Right renal pelvis (tissue), 4 donors: ENCODE results near the gene UBE4B. TPM values are rescaled to one million over a fixed set of nuclear protein-coding genes. Genes with fewer than 3 reads are reported as not detected.
"Not testable (repeated sequence)": the region's sequence is repeated elsewhere in the genome, so short reads cannot be mapped to it uniquely, and the experiment has no call there.

Experiments used
- DNase-seq, 4 donors: peaks; one replicate each; pipeline ENCODE4 v3.0.0-alpha.2; 2013; ENCODE audit warnings: low read depth in 4 of 4, low spot score in 3 of 4, missing footprints in 1 of 4
- polyA plus RNA-seq, 4 donors: library from polyadenylated mRNA; unstranded; fragments of 120-200 nt; gene quantifications; one replicate each; pipeline ENCODE4 v1.2.1, GENCODE V29; 2013; ENCODE audit not compliant: insufficient read length in 4 of 4

The UBE4B gene
- polyA plus RNA-seq, 4 donors = 49.1 to 57.9 (median 50.8) TPM

DNA sequence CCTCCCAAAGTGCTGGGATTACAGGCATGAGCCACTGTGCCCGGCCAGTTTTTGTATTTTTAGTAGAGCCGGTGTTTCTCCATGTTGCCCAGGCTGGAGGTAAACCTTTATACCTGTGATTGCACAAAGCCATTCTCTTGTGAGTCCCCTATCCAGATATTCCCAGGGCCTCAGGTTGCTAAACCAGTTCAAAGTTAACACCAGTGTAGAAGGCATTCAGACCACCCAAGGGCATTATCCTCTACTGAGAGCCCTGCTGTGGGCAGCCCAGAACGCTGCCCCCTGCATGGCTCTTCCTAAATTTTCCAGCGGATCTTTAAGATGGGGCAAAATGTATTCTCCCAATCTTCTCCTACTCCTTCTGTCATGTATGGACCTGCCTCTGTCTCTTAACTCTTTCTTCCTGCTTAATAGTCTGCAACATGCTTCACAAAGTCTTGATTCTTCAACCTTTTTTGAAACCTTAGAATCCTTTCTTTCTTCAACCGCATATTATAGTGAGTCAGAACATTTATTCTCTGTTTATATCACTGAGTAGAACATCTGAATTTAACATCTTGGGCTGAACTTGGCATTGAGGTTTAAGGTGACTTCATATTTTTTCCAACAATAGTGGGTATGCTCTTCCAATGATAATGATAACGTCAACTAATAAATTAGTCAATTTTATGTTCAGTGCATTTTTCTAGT is 36.0 kb downstream of the UBE4B start:
- DNase-seq = no peak

- no peak for DNase-seq
Observed at GRCh38 chr1:10070206-10070605, 37.4 kb downstream of the UBE4B start.

DNA sequence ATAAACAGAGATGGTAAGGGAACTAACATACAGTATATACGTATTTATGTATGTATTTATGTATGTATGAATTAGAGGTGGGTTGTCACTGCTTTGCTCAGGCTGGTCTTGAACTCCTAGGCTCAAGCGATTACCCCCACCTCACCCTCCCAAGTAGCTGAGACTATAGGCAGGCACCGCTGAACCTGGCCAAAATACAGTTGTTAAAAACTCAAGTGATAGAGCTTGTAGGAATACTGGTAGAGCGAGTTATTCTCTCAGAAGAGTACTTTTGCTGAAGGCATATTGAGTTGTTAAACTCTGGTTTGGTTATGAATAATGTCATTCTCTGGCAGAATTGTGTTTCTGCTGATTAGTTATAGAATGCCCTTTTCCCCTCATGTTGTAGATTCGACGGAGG is 38.9 kb downstream of the UBE4B start:
- no peak for DNase-seq

GRCh38 chr1:10073371-10073770 is 40.6 kb downstream of the UBE4B start:
- not testable (repeated sequence) for DNase-seq

GRCh38 chr1:10074059-10074851 is 41.5 kb downstream of the UBE4B start:
- DNase-seq = no peak

DNA sequence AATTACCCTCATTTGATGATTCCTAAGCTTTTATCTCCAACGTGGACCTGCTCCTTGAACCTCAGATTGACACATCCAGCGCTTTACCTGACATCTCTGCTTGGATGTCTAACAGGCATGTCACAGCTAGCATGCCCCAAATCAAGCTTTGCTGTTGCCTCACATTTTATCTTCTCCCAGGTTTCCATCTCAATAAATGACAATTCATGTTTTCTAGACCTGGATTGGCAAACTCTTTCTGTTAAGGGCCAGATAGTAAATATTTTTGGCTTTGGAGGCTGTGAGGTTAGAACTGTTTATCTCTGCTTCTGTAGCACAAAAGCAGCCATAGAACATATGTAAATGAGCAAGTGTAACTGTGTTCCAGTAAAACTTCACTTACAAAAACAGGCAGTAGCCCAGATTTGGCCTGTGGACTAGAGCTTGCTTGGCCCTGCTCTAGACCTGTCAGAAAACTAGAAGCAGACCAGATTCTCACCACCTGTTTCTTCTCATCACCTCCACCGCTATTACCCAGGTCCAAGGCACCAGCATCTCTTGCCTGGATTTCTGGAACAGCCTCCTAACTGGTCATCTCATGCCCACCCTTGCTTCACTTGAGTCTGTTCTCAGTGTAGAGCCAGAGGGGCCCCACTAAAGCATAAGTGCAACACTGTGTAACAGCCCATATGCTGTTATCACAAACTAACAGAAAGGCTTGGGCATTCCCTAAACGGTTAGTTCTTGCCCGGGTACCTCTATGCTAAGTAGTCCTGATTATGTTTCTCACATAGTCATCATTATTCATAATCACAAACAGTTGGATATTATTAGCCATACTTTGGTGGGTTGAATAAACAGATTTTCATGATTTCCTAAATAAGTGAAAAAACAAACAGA is 42.3 kb downstream of the UBE4B start:
- DNase-seq = no peak

DNA sequence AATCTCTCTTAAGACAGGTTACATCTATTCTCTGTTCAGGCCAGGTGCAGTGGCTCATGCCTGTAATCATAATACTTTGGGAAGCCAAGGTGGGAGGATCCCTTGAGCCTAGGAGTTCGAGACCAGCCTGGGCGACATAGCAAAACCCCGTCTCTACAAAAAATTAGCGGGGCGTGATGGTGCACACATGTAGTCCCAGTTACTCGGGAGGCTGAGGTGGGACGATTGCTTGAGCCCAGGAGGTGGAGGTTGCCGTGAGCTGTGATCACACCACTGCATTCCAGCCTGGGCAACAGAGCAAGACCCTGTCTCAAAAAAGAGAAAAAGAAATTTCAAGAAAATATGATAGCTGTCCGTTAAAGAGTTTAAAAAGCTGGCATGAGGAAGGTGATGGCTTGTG is 43.0 kb downstream of the UBE4B start:
- DNase-seq = no peak

DNA sequence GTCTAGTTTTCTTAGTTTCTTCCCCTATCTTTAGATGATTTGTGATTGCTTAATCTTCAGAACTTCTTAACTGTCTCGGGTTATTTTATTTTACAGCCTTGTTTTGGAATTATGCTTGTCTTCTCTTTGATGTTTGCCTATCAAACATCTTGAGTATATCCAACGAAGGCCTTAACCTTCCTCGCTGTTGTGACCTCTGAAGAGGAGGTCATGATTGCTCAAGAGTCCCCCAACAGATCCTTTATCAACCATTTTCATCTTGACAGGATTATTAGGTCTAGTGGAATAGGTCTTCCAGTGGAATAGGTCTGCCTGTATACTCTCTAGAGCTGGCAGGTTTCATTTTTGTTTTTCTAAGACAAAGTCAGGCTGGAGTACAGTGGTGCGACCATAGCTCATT is 45.7 kb downstream of the UBE4B start:
- no peak for DNase-seq

DNA sequence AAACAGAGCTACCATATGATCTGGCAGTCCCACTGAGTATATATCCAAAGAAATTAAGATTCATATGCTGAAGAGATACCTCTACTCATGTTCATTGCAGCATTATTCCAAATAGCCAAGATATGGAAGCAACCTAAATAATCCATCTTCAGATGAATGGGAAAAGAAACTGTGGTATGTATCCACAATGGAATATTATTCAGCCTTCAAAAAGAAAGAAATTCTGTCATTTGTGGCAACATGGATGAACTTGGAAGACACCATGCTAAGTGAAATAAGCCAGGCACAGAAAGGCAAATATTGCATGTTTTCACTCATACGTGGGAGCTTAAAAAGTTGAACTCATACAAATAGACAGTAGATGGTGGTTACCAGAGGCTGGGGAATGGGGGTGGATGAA is 47.8 kb downstream of the UBE4B start:
- no peak for DNase-seq

- no peak for DNase-seq
Observed at GRCh38 chr1:10082785-10083479, 50.2 kb downstream of the UBE4B start.

- DNase-seq = no peak
Observed at GRCh38 chr1:10084045-10084444, 51.3 kb downstream of the UBE4B start.

DNA sequence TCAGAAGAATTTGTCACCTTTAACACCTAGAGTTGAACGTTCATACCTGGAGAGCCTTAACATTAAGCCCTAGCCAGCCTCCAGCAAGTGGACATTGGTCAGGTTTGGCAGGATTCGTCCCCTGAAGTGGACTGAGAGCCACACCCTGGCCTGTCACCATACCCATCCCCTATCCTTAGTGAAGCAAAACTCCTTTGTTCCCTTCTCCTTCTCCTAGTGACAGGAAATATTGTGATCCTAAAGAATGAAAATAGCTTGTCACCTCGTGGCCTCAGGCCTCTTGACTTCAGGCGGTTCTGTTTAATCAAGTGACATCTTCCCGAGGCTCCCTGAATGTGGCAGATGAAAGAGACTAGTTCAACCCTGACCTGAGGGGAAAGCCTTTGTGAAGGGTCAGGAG is 52.3 kb downstream of the UBE4B start:
- DNase-seq = no peak

- DNase-seq = no peak
Observed at GRCh38 chr1:10087210-10087609, 54.5 kb downstream of the UBE4B start.

DNA sequence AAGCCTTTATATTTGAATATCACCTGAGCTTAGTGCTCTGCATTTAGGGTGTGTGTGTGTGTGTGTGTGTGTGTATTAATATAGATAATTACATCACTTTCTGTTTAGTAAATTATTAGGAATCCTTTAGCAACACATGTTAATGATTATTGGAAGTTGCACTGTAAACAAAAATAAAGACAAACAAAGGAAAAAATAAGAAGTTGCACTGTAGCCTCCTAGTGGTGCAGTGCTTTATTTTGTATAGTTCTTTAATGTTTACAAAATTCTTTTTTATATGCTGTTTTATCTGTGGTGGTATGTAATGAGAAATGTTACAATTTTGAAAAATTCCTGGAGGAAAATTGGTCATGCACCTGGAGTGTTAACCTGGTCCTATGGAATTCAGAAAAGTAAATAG is 69.2 kb downstream of the UBE4B start:
- no peak for DNase-seq

DNA sequence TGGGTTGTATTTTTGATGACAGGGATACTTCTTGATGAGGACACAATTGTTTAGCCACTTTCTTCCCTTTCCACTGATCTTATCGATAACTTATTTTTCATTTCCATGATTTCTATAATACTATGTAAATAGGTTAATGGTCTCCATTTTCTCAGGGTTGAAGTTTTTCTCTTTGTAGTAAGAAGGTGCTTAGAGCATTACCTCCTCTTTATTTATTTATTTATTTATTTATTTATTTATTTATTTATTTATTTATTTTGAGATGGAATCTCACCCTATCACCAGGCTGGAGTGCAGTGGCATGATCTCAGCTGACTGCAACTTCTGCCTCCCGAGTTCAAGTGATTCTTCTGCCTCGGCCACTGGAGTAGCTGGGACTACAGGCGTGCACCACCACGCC is 70.4 kb downstream of the UBE4B start:
- no peak for DNase-seq

DNA sequence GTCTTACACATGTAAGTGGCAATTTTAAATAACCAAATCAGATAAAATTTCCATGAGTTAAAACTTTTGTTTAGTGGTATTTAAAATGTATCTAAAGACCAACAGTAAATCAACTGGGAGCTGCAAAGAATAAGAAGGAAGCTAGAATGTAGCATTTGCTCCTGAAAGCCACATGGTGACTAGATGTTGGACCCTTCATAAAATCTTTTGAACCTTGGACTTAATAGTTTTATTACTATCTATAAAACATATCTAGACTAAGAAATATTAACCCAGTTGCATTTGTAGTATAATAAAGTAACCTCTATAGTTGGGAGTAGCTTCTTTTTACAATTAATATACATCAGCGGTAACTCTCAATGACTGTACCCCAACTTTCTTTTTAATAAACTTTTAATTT is 72.1 kb downstream of the UBE4B start:
- DNase-seq = no peak

DNA sequence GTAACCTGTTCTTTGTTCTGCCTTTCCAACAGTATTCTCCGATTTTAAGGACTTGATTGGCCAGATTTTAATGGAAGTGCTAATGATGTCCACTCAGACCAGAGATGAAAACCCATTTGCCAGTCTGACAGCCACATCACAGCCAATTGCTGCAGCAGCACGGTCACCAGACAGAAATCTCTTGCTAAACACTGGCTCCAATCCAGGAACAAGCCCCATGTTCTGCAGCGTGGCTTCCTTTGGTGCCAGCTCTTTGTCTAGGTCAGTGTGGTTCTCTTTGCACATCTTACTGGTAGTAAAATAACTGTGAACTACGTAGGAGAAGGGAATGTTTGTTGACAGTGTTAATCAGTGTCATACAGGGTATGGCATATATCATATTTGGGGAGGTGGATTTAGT is 72.7 kb downstream of the UBE4B start:
- DNase-seq = no peak

GRCh38 chr1:10106241-10106640 is 73.5 kb downstream of the UBE4B start:
- no peak for DNase-seq

- DNase-seq = no peak
Observed at GRCh38 chr1:10106756-10107475, 74.2 kb downstream of the UBE4B start.

DNA sequence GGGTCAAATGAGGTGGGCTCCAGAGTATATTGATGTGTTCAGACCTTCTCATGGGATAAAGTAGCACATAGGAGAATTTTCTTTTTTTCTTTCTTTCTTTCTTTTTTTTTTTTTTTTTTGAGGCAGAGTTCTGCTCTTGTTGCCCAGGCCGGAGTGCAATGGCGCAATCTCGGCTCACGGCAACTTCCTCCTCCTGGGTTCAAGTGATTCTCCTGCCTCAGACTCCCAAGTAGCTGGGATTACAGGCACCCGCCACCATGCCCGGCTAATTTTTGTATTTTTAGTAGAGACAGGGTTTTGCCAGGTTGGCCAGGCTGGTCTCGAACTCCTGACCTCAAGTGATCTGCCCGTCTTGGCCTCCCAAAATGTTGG is 74.7 kb downstream of the UBE4B start:
- DNase-seq = not testable (repeated sequence)
